Parathyroid adenoma (tissue), 2 donors: ENCODE data around the gene FGD2.

Experiments used
- H2AFZ ChIP-seq: fragments of 300-600 bp; sonication (generic); one replicate; pipeline ENCODE4 v1.7.0; 2017; ENCODE audit warnings: antibody characterized with exemption, mild to moderate bottlenecking
- H3K27ac ChIP-seq: fragments of 300-600 bp; sonication (generic); one replicate; pipeline ENCODE4 v1.7.0; 2017
- H3K27me3 ChIP-seq: fragments of 300-600 bp; sonication (generic); one replicate; pipeline ENCODE4 v1.7.0; 2017; ENCODE audit warnings: low read length; ENCODE audit not compliant: control insufficient read depth, insufficient read depth
- H3K36me3 ChIP-seq: fragments of 300-600 bp; sonication (generic); one replicate; pipeline ENCODE4 v1.7.0; 2017; ENCODE audit warnings: low read length; ENCODE audit not compliant: control insufficient read depth, insufficient read depth
- H3K4me1 ChIP-seq: fragments of 300-600 bp; sonication (generic); one replicate; pipeline ENCODE4 v1.7.0; 2017; ENCODE audit warnings: control low read depth
- H3K4me2 ChIP-seq: fragments of 300-600 bp; sonication (generic); one replicate; pipeline ENCODE4 v1.7.0; 2017; ENCODE audit warnings: low read length
- H3K4me3 ChIP-seq: fragments of 300-600 bp; sonication (generic); one replicate; pipeline ENCODE4 v1.7.0; 2017; ENCODE audit warnings: low read depth, low read length
- H3K79me2 ChIP-seq: fragments of 300-600 bp; sonication (generic); one replicate; pipeline ENCODE4 v1.7.0; 2017; ENCODE audit warnings: control low read depth
- H3K9ac ChIP-seq: fragments of 300-600 bp; sonication (generic); one replicate; pipeline ENCODE4 v1.7.0; 2017; ENCODE audit warnings: mild to moderate bottlenecking
- H3K9me3 ChIP-seq: fragments of 300-600 bp; sonication (generic); one replicate; pipeline ENCODE4 v1.7.0; 2017; ENCODE audit warnings: low read length; ENCODE audit not compliant: control insufficient read depth
- TF ChIP-seq, protein P1 (sequence below): fragments of 300-600 bp; sonication (generic); IDR thresholded peaks from one replicate; pipeline ENCODE4 v1.7.0; 2017; ENCODE audit warnings: antibody characterized with exemption, mild to moderate bottlenecking
- donor health status: primary hyperparathyroidism.

The FGD2 gene

DNA sequence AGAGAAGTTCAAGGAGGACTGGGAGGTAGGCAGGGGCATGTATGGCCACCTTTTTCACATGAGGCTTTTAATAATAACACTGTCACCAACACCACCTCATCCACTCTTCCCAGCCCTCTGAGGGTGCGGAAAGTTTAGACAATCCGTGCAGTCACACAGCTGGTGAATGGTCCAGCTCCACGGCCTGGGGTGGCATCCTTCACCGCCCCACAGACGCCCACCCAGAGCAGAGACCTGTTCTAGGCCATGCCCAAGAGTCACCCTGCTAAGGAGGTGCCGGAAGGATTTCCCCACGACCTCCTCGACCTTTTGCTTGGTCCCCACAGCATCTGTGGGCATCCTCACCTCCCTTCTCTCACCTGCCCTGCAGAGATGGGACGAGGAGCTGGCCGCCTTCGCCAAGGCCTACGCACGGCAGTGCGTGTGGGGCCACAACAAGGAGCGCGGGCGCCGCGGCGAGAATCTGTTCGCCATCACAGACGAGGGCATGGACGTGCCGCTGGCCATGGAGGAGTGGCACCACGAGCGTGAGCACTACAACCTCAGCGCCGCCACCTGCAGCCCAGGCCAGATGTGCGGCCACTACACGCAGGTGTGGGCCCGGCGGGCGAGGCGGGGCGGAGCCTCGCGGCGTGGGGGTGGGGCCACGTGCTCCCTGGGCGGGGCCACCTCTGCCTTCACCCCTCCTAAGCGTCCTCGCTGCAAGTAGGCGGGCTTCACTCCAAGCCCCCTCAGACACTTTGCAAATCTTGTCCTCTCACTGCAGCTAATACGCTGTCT, 46.5 kb upstream of the FGD2 start:
- Histone ChIP-seq H3K36me3 (no peaks in the 10 kb centered on the region), H3K27me3 (no peaks in the 10 kb centered on the region), H3K27ac (no peak overlapping the region), H3K4me3 (no peak overlapping the region), H3K4me1 (peaks cover 1% of the 10 kb centered on the region), H3K79me2 (no peaks in the 10 kb centered on the region), H3K9me3 (no peaks in the 10 kb centered on the region), H2AFZ (no peak overlapping the region), H3K9ac (no peak overlapping the region), H3K4me2 (no peak overlapping the region)
- TF ChIP-seq, protein P1, sequence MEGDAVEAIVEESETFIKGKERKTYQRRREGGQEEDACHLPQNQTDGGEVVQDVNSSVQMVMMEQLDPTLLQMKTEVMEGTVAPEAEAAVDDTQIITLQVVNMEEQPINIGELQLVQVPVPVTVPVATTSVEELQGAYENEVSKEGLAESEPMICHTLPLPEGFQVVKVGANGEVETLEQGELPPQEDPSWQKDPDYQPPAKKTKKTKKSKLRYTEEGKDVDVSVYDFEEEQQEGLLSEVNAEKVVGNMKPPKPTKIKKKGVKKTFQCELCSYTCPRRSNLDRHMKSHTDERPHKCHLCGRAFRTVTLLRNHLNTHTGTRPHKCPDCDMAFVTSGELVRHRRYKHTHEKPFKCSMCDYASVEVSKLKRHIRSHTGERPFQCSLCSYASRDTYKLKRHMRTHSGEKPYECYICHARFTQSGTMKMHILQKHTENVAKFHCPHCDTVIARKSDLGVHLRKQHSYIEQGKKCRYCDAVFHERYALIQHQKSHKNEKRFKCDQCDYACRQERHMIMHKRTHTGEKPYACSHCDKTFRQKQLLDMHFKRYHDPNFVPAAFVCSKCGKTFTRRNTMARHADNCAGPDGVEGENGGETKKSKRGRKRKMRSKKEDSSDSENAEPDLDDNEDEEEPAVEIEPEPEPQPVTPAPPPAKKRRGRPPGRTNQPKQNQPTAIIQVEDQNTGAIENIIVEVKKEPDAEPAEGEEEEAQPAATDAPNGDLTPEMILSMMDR = no peak

DNA sequence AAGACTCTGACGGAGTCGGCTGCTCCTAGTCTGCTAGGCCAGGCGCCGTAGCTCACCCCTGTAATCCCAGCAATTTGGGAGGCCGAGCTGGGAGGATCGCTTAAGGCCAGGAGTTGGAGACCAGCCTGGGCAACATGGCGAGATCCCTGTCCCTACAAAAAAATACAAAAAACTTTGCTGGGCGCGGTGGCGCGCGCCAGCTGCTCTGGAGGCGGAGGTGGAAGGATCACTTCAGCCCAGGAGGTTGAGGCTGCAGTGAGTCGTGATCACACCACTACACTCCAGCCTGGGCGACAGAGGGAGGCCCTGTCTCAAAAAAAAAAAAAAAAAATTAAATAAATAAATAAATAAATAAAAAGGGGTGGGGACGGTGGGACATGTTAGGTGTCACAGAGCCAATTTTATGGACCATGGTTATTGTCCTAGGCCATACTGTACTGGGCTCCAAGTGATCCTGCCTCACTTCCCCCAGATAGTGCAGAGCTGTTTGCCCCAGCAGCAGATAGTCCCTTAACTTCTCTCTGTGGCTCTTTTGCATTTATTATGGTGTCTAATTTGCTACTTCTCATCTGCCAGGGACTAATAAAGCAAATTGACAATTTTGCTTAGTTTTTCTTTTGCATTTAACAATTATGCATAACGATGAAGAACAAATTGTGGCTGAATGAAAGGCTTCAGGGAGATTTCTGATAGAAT, 45.8 kb upstream of the FGD2 start:
- H3K4me2 ChIP-seq = no peak overlapping the region
- H3K4me3 ChIP-seq = no peak overlapping the region
- no peak overlapping the region for H2AFZ ChIP-seq
- H3K27ac ChIP-seq = no peak overlapping the region
- TF ChIP-seq, protein P1 = no peak
- no peaks in the 10 kb centered on the region for H3K9me3 ChIP-seq
- peaks cover 4% of the 10 kb centered on the region for H3K4me1 ChIP-seq
- no peaks in the 10 kb centered on the region for H3K27me3 ChIP-seq
- no peaks in the 10 kb centered on the region for H3K36me3 ChIP-seq
- no peaks in the 10 kb centered on the region for H3K79me2 ChIP-seq
- no peak overlapping the region for H3K9ac ChIP-seq

GRCh38 chr6:36961441-36962435, 43.7 kb upstream of the FGD2 start:
- no peaks in the 10 kb centered on the region for H3K27me3 ChIP-seq
- H2AFZ ChIP-seq = no peak overlapping the region
- H3K9ac ChIP-seq = no peak overlapping the region
- H3K27ac ChIP-seq = peak overlapping the region; percentile 26
- H3K79me2 ChIP-seq = no peaks in the 10 kb centered on the region
- peaks cover 4% of the 10 kb centered on the region for H3K4me1 ChIP-seq
- TF ChIP-seq, protein P1 = no peak
- H3K36me3 ChIP-seq = no peaks in the 10 kb centered on the region
- no peak overlapping the region for H3K4me2 ChIP-seq
- no peaks in the 10 kb centered on the region for H3K9me3 ChIP-seq
- no peak overlapping the region for H3K4me3 ChIP-seq

DNA sequence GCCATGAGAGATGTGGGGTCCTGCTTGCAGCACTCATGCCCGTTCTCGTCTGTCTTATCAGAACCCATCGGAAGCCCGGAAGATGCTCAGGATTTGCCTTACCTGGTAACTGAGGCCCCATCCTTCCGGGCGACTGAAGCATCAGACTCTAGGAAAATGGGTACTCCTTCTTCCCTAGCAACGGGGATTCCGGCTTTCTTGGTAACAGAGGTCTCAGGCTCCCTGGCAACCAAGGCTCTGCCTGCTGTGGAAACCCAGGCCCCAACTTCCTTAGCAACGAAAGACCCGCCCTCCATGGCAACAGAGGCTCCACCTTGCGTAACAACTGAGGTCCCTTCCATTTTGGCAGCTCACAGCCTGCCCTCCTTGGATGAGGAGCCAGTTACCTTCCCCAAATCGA, 42.6 kb upstream of the FGD2 start:
- H3K27ac ChIP-seq = no peak overlapping the region
- no peaks in the 10 kb centered on the region for H3K9me3 ChIP-seq
- H3K27me3 ChIP-seq = no peaks in the 10 kb centered on the region
- peak overlapping the region; percentile 25 for H2AFZ ChIP-seq
- no peak overlapping the region for H3K4me3 ChIP-seq
- no peak overlapping the region for H3K4me2 ChIP-seq
- H3K9ac ChIP-seq = no peak overlapping the region
- TF ChIP-seq, protein P1 = no peak
- H3K79me2 ChIP-seq = no peaks in the 10 kb centered on the region
- H3K4me1 ChIP-seq = peaks cover 4% of the 10 kb centered on the region
- no peaks in the 10 kb centered on the region for H3K36me3 ChIP-seq
